ENCODE results near the gene LYZL2.

LYZL2 gene

GRCh38 chr10:30579574-30579973 is 50.0 kb downstream of the LYZL2 start:
- H3F3A ChIP-seq (ENCODE audit: insufficient read depth, low read length): no peaks in the 10 kb centered on the region
- no peak overlapping the region for H2AFZ ChIP-seq (ENCODE audit: low read length)
- H3K9me3 ChIP-seq (replicated peaks; ENCODE audit: insufficient read depth, low read length): no peaks in the 10 kb centered on the region
- TF ChIP-seq CTCF (IDR thresholded peaks at IDR 0.05; ENCODE audit: low read length): no peak
- TF ChIP-seq EZH2 (optimal IDR thresholded peaks at IDR 0.05; ENCODE audit: low read depth, low read length): no peak
- TF ChIP-seq EZH2phosphoT487 (IDR thresholded peaks at IDR 0.05; ENCODE audit: low read length): no peak
- no peak overlapping the region for H3K27ac ChIP-seq (ENCODE audit: low read length)
- peaks cover 5% of the 10 kb centered on the region for H3K4me1 ChIP-seq (ENCODE audit: low read length)
- no peak overlapping the region for H3K4me2 ChIP-seq (ENCODE audit: low read depth, low read length)
- no peaks in the 10 kb centered on the region for H3K36me3 ChIP-seq (replicated peaks; ENCODE audit: insufficient read depth, low read length)
- no peak for DNase-seq
- H3K9ac ChIP-seq (ENCODE audit: low read length): no peak overlapping the region
- H3K79me2 ChIP-seq (ENCODE audit: low read length): no peaks in the 10 kb centered on the region
- no peak overlapping the region for H3K4me3 ChIP-seq (ENCODE audit: low read length)
- no peaks in the 10 kb centered on the region for H4K20me1 ChIP-seq (ENCODE audit: insufficient read depth, low read length)
- no peaks in the 10 kb centered on the region for H3K9me2 ChIP-seq (replicated peaks; ENCODE audit: insufficient read depth, low read length)
- no peaks in the 10 kb centered on the region for H3K27me3 ChIP-seq (replicated peaks; ENCODE audit: insufficient read depth, low read length)

- H3K4me1 ChIP-seq (ENCODE audit: low read length): 0 out of 2 replicates have a peak, but pooled peaks cover 6% of the 10 kb centered on the region
- H3K9me3 ChIP-seq (replicated peaks; ENCODE audit: insufficient read depth, low read length): no peaks in the 10 kb centered on the region
- H4K20me1 ChIP-seq (ENCODE audit: insufficient read depth, low read length): no peaks in the 10 kb centered on the region
- H3K36me3 ChIP-seq (replicated peaks; ENCODE audit: insufficient read depth, low read length): no peaks in the 10 kb centered on the region
- DNase-seq: no peak
- H2AFZ ChIP-seq (ENCODE audit: low read length): no peak overlapping the region
- no peak overlapping the region for H3K4me3 ChIP-seq (ENCODE audit: low read length)
- TF ChIP-seq EZH2 (optimal IDR thresholded peaks at IDR 0.05; ENCODE audit: low read depth, low read length) (no peak), CTCF (IDR thresholded peaks at IDR 0.05; ENCODE audit: low read length) (no peak), EZH2phosphoT487 (IDR thresholded peaks at IDR 0.05; ENCODE audit: low read length) (no peak)
- H3K9ac ChIP-seq (ENCODE audit: low read length): no peak overlapping the region
- no peaks in the 10 kb centered on the region for H3K79me2 ChIP-seq (ENCODE audit: low read length)
- no peaks in the 10 kb centered on the region for H3F3A ChIP-seq (ENCODE audit: insufficient read depth, low read length)
- H3K9me2 ChIP-seq (replicated peaks; ENCODE audit: insufficient read depth, low read length): no peaks in the 10 kb centered on the region
- no peak overlapping the region for H3K4me2 ChIP-seq (ENCODE audit: low read depth, low read length)
- no peak overlapping the region for H3K27ac ChIP-seq (ENCODE audit: low read length)
- no peaks in the 10 kb centered on the region for H3K27me3 ChIP-seq (replicated peaks; ENCODE audit: insufficient read depth, low read length)
These were observed 52.5 kb downstream of the LYZL2 start for GRCh38 chr10:30577048-30577447.

- no peak overlapping the region for H2AFZ ChIP-seq (ENCODE audit: low read length)
- H3K79me2 ChIP-seq (ENCODE audit: low read length): no peaks in the 10 kb centered on the region
- H3K4me2 ChIP-seq (ENCODE audit: low read depth, low read length): no peak overlapping the region
- no peaks in the 10 kb centered on the region for H4K20me1 ChIP-seq (ENCODE audit: insufficient read depth, low read length)
- no peak for DNase-seq
- no peaks in the 10 kb centered on the region for H3K9me3 ChIP-seq (replicated peaks; ENCODE audit: insufficient read depth, low read length)
- no peaks in the 10 kb centered on the region for H3K36me3 ChIP-seq (replicated peaks; ENCODE audit: insufficient read depth, low read length)
- TF ChIP-seq EZH2phosphoT487 (IDR thresholded peaks at IDR 0.05; ENCODE audit: low read length): no peak
- no peak for TF ChIP-seq EZH2 (optimal IDR thresholded peaks at IDR 0.05; ENCODE audit: low read depth, low read length)
- TF ChIP-seq CTCF (IDR thresholded peaks at IDR 0.05; ENCODE audit: low read length): no peak
- H3F3A ChIP-seq (ENCODE audit: insufficient read depth, low read length): no peaks in the 10 kb centered on the region
- no peak overlapping the region for H3K4me3 ChIP-seq (ENCODE audit: low read length)
- H3K9ac ChIP-seq (ENCODE audit: low read length): no peak overlapping the region
- H3K27ac ChIP-seq (ENCODE audit: low read length): no peak overlapping the region
- H3K27me3 ChIP-seq (replicated peaks; ENCODE audit: insufficient read depth, low read length): no peaks in the 10 kb centered on the region
- H3K9me2 ChIP-seq (replicated peaks; ENCODE audit: insufficient read depth, low read length): no peaks in the 10 kb centered on the region
- H3K4me1 ChIP-seq (ENCODE audit: low read length): 0 out of 2 replicates have a peak, but pooled peaks cover 6% of the 10 kb centered on the region
These were observed 52.9 kb downstream of the LYZL2 start for GRCh38 chr10:30576641-30577040.
